LNCAP (cell line): ENCODE measurements around the gene CEP170.

Experiments
- TF ChIP-seq, protein P1 (sequence below): fragments of 450-650 bp; IDR thresholded peaks from 2 replicates; pipeline ENCODE4 v1.5.1; 2017; ENCODE audit warnings: mild to moderate bottlenecking

Gene CEP170

DNA sequence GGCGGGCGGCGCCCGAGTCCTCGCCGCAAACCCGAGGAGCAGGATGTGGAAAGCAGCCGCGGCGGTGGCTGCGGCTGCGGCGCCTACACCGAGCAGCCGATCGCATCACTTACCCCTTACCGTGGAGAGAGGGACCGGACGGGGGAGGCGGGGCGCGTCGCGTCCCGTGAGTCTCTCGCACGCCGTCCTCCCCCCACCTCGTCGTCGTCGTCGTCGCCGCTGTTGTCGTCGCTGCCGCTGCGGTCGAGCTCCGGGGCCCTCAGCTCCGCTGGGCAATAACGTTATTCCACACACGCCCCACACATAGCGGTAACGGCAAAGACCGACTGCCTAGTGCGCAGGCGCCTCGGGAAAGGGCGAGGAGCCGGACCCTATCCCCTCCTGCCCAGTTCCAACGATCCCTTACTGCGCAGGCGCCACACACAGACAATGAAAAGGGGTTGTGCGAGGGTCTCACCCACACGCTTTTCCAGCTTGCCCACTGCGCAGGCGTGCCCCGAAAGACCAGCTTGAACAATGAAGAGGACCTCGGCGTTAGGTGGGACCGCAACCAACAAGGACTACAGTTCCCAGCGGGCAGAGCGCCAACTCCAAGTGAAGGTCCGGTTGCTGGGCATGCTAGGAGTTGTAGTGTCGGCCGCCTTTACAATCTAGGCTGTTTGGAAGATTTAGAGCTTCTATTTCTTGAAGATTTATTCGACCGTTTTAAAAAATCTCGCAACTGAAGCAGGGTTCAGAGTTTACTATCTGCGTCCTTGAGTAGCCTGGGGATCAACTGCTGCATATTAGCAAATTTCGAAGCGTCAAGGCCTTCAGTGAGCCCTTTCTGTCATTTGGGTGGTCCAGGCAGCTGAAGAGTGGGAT is at the start of gene CEP170:
CEP170 (minus strand) TSS at position 355 of the 864 bp plus-strand sequence. CDS start 30,001 bp downstream, outside the sequence.
- TF ChIP-seq, protein P1, sequence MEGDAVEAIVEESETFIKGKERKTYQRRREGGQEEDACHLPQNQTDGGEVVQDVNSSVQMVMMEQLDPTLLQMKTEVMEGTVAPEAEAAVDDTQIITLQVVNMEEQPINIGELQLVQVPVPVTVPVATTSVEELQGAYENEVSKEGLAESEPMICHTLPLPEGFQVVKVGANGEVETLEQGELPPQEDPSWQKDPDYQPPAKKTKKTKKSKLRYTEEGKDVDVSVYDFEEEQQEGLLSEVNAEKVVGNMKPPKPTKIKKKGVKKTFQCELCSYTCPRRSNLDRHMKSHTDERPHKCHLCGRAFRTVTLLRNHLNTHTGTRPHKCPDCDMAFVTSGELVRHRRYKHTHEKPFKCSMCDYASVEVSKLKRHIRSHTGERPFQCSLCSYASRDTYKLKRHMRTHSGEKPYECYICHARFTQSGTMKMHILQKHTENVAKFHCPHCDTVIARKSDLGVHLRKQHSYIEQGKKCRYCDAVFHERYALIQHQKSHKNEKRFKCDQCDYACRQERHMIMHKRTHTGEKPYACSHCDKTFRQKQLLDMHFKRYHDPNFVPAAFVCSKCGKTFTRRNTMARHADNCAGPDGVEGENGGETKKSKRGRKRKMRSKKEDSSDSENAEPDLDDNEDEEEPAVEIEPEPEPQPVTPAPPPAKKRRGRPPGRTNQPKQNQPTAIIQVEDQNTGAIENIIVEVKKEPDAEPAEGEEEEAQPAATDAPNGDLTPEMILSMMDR, result no peak

DNA sequence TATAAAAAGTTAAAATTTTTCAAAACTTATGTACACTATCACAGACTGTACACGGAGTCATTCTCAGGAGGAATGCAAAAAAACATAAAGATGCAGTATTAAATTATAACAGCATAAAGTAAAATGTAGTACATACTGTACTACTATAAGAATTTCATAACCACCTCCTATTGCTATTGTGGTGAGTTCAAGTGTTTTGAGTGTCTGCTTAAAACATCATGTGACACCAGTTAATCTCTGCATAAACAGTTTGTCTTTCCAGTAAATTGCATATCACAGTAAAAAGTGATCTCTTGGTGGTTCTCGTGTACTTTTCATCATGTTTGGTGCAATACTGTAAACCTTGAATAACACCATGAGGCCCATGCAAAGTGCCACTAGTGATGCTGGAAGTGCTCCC is 46.0 kb upstream of the CEP170 start:
- TF ChIP-seq, protein P1, result no peak

DNA sequence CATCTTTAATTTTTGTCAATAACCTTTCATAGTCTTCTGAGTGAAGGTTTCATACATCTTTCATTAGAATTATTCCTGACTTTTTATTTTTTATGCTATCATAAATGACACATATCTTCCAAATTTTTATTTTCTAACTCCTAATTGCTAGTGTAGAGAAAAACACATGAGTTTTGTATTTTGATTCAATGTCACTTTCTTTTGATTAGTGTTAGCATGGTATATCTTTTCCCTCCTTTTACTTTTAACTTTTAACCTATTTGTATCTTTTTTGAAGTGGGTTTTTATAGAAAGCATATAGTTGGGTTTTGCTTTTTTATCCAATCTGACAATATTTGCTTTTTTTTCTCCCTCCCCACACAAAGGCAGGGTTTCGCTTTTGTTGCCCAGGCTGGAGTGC is 44.0 kb upstream of the CEP170 start:
- TF ChIP-seq, protein P1, result no peak

DNA sequence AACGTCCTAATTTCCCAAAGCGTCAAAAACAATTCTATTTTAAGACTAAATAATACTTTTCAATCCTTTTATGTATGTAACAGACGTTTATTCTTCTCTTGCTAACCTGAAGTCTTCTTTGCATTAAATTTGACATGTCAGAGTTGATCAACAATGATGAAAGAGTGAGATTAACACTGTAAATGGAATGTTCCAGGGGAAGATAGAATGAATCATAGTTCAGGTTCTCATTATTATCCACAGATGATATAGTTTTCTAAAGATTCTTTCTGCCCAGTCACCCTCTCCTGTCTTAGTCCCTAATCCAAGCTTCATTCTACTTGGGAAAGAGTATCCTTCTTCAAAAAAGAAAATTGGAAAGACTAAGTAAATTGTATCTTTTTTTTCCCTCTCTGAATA is 39.6 kb upstream of the CEP170 start:
- TF ChIP-seq, protein P1, result no peak

DNA sequence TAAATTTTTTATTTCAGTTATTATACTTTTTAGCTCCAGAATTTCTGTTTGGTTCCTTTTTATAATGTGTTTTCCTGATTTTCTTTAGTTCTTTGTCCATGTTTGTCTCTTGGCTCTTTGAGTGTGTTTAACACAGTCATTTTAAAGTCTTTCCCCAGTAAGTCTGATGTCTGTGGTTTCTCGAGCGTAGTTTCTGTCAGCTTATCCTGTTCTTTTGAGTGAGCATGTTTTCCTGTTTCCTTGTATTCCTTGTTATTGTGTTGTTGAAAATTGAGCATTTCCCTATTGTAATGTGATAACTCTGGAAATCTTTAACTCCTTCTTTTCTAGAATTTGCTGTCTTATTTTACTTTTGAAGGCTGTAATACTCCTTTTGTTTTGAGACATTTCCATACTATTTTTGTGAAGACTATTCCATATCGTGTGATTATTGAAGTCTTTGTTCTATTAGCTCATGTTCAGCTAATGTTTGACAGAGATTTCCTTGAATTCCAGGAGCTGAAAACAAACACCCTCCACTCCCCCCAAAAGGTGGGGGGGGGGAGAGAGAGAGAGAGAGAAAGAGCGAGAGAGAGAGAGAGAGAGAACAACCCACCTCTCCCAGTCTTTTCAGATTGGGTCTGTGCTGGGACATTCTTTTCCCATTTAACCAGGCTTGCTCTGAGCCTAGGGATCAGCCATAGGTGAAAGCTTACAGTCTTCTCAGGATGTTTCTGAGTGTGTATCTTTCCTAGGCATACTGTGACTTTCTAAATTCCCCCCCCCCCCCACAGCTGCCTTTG is 39.1 kb upstream of the CEP170 start:
- TF ChIP-seq, protein P1, result no peak

DNA sequence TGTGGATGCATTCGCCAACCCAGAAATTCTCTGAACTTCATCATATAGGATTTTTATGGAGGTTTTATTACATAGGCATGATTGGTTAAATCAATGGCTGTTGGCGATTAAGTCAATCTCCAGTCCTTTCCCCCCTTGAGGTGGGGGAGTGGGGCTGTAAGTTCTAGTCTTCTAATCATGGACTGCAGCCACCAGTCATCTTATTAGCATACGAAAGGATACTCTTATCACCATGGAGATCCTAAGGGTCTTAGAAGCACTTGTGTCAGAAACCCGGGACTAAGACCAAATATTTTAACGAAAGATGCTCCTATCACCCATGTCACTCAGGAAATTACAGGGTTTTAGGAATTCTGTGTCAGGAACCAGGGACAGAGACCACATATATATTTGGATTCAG is 37.0 kb upstream of the CEP170 start:
- TF ChIP-seq, protein P1, result no peak

DNA sequence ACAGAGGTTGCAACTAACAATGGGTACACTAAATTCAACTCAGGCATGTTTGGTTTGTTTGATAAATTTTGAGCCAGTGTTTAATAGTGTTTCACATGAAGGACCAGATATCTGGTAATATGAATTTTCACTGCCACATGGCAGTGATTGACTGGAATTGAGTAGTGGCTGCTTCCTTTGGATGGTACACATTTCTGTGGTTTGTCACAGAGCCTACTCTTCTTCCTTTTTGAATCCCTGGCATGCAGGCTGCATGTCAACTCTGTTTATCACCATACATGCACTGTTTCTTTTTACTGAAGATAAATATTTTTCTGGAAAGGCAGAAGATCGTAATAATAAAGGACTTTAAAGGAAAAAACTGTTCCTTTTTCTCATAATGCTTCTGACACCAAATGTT is 36.2 kb upstream of the CEP170 start:
- TF ChIP-seq, protein P1, result no peak
